HG03521 (cell line): ENCODE results near the gene PACSIN1.
"Not testable (repeated sequence)": the region's sequence is repeated elsewhere in the genome, so short reads cannot be mapped to it uniquely, and the experiment has no call there.

Experiments used
- ATAC-seq: cut with Tn5 transposase; IDR thresholded peaks from one replicate; pipeline ENCODE4 v1.9.1; 2021; ENCODE audit warnings: mild to moderate bottlenecking, moderate library complexity; ENCODE audit not compliant: unreplicated experiment

Gene PACSIN1

DNA sequence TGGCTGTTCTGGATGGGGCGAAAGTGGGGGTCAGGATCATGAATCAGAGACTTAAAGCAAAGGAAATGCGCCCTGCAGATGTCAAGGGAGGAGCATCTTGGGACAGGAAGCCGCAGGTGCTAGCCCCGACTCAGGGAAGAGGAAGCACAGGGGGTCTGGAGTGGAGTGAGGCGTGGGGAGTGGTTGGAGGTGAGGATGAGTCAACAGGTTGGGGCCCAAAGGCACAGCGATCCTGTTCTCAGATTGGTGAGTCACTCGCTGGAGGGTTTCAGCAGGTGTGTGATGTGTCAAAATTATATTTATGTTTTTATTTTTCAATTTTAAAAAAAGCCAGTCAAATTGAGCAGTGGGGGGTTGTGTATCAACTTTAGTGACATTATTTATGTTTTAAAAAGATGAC, 19.0 kb downstream of the PACSIN1 start:
- ATAC-seq = no peak

DNA sequence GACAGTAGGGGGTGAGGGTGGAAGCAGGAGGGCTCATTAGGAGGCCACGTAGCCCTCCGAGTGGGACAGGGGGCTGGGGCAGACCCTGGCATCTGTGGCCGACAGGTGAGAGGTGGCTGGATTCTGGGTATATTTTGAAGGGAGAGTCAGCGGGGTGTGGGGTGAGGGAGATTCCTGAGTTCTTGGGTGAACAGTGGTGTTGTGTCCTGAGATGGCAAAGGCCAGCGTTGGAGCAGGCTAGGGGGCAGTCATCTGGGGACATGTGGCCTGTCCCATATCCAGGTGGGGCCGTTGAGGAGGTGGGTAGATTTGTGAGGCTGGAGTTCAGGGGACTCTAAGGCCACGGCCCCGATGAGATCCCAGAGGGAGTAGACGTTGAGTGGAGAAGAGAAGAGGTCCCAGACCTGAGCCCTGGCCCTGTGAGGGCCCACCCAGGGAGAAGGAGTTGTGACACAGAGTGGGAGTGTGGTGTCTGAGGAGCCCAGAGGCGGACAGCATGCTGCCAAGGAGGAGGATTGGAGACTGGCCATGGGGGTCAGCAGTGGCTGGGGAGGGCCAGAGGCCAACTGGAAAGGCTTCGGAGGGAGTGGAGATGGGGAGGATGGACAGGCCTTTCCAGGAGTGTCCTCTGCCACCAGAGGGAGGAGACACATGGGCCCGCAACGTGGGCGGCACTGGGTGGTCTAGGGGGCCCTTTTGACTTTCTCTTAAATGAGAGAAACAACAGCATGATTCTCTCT, 19.6 kb downstream of the PACSIN1 start:
- ATAC-seq = no peak

GRCh38 chr6:34486106-34486740, 20.3 kb downstream of the PACSIN1 start:
- no peak for ATAC-seq

DNA sequence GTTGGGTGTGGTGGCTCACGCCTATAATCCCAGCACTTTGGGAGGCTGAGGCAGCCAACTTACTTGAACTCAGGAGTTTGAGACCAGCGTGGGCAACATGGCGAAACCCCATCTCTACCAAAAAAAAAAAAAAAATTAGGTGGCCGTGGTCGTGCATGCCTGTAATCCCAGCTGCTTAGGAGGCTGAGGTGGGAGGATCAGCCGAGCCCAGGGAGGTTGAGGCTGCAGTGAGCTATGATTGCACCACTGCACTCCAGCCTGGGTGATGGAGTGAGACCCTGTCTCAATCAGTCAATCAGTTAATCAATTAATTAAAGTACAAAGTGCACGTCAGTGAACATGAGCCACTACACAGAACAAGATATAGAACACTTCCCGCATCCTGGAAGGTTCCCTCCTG, 21.0 kb downstream of the PACSIN1 start:
- ATAC-seq = not testable (repeated sequence)

- no peak for ATAC-seq
These were observed 21.7 kb downstream of the PACSIN1 start for GRCh38 chr6:34487536-34487935.

DNA sequence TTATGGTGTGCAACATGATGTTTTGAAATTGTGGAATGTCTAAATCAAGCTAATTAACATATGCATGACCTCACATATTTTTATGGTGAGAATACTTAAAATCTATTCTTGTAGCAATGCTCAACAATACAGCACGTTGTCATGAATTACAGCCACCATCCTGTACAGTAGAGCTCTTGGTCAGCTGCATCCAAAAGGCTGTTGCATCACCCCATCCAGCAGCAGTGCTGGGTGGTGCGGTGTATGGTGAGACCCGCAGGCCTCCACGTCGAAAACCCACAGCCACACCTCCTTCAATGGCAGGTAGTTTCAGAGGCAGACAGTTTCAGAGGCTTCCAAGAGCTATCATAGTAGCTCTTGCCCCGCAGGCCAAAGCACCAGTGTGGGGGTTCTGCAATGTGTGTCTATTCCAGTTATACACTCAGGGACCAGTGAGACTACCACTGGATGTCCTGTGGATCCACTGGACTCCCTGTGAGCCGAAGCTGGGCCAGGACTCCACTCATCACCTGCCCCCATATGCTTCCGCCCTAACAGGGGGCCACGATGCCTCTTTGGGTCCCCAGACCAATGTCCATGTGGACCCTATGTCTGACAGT, 23.4 kb downstream of the PACSIN1 start:
- no peak for ATAC-seq

DNA sequence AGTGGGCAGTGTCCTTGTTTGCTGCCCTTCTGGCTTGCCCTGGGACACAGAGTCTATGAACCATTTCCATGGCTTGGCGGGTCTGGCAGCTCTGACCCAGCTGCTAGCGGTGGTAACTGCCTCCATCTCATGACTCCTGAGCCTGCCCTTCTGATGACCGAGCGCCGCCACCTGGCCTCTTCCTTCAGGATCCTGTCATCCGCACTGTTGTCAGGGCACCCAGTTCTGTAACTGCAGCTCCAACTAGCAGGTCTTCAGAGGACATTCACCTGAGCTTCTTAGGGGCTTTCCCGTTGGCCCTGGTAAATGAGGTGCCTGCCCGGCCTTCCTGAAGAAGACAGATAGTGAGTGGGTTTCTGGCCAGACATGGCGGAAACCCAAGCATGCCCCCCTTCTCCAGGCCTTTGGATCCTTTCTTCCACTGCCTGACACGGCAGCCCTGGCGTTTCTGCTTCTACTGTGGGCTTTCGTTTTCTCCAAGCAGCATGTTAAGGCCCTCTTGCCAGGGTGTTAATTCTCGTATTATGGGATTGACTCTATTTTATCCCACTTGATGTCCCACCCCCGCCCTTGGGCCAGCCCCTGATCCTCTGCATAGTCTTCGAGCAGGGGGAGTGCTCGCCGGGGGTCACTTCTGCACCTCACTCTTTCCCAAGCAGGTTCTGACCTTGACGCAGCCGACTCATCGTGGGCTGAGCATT, 24.7 kb downstream of the PACSIN1 start:
- ATAC-seq = no peak

DNA sequence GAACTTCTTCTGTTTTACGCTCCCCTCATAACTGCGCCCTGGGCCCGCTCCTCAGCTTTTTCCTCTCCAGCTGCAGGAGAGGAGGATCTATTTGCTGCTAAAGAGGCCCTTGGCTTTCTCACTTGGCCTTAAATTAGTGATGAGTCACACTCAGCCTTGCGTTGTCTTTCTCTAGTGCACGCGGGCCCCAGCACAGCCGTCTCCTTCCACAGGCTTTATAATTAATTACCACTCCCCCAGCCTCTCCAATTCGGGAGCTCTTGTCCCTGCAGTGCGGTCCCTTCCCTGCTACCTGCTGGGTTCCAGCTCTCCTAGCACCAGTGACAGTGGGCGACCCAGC, 25.2 kb downstream of the PACSIN1 start:
- no peak for ATAC-seq

- ATAC-seq = no peak
These were observed 27.5 kb downstream of the PACSIN1 start for GRCh38 chr6:34493344-34493743.

- no peak for ATAC-seq
These were observed 29.1 kb downstream of the PACSIN1 start for GRCh38 chr6:34494973-34495372.

GRCh38 chr6:34496103-34496685, 30.3 kb downstream of the PACSIN1 start:
- no peak for ATAC-seq

DNA sequence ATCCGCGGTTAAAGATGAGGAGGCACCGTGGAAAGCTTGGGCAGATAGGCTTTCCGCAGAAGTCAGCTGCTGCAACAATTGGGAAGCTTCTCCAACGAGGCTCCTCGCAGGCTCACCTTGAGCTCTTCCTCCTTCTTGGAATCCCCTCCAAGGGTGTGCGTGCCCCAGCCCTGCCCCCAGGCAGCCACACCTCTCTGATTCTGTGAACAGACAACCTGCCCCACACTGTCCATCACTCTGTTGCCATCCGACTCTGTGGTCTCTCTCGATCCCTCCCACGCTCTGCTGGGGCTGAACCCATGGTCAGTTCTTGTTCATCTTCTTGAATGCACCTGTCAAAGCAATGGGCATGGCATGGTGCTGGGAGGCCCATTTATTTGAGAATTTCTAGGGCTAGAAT, 31.5 kb downstream of the PACSIN1 start:
- ATAC-seq = no peak

GRCh38 chr6:34506718-34507117, 40.8 kb downstream of the PACSIN1 start:
- no peak for ATAC-seq

GRCh38 chr6:34508425-34508824, 42.5 kb downstream of the PACSIN1 start:
- no peak for ATAC-seq

DNA sequence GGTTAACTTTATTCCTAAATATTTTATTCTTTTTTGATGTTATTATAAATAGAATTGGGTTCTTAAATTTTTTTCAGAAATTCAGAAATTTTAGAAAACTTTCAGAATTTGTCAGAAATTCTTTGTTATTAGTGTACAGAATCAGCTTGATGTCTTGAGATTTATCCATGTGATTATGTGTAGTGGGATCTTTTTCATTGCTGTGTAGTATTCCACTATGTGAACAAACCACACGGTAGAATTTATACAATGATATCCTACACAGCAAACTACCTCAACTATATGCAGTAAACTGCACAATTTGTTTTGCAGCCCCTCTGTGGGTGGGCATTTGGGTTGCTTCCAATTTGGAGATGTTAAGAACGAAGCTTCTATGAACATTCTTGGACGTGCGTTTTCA, 43.9 kb downstream of the PACSIN1 start:
- ATAC-seq = no peak

DNA sequence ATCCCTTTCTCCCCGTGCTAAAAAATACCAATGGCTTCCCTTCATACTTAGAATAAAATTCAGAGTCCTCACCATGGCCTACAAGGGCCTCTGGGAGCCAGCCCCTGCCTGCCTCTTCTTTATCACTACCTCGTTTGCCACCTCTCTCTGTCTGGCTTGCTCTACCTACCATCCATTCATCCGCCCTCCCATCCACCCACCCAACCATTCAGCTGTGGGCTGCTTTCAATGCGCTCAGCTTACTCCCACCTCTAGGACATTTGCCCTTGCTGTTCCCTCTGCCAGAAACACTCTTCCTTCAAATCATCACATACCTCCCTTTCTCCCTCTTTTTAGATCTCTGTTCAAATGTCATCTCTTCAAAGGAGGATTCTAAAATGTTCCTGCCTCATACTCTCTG, 44.4 kb downstream of the PACSIN1 start:
- no peak for ATAC-seq

- no peak for ATAC-seq
These were observed 45.5 kb downstream of the PACSIN1 start for GRCh38 chr6:34511214-34511914.

DNA sequence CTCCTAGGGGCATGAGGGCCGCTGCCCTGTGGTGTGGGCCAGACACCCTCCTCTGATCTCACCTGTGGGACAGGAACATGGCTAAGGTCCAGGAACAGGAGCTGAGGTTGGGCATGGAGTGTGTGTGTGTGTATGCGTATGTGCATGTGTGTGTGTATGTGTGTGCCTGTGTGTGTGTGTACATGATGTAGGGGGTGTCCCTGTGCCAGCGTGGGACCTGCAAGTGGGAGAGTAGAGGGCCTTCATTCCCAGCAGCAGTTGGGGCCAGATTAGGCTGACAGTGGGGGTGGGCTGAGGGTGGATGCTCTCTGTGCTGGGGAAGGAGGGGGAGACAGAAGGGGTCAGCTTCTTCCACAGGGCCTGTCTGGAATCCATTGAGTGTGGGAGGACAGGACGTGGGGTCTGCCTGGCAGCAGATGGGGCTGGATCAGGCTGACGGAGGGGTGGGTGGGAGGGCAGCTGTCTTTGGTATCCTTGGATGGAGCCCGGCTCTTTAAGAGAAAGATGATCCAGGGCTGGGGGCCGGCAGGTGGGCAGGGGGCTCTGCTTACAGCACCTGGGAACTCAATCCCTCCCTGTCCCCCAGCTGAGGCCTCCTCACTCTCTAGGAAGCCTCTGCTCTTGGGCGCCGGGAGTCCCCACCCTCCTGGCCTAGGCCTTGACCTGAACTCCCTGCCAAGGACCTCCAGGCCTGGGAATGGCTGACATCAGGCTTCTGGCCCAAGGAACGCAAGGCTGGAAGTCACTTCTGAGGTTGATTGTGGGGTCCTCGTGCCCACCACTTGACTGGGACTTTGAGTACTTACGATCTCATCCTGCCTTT, 46.2 kb downstream of the PACSIN1 start:
- no peak for ATAC-seq

- no peak for ATAC-seq
These were observed 46.9 kb downstream of the PACSIN1 start for GRCh38 chr6:34512738-34513115.

- no peak for ATAC-seq
These were observed 47.8 kb downstream of the PACSIN1 start for GRCh38 chr6:34513646-34514045.
